ENCODE measurements around the gene UMAD1. TPM values are rescaled to one million over a fixed set of nuclear protein-coding genes. Genes with fewer than 3 reads are reported as not detected.
"Not testable (repeated sequence)": the region's sequence is repeated elsewhere in the genome, so short reads cannot be mapped to it uniquely, and the experiment has no call there.

UMAD1 gene
- polyA plus RNA-seq, 1 donor from 2014 or later, result 26.0 TPM

GRCh38 chr7:7812112-7812511 is 171.6 kb downstream of the UMAD1 start:
- peaks cover 0 to 6% (median 0%) of the 10 kb centered on the region in 3 donors for H3K9me3 Mint-ChIP-seq
- H3K27ac Mint-ChIP-seq, result no peak overlapping the region
- H3K4me3 Mint-ChIP-seq, result no peak overlapping the region
- no peaks in the 10 kb centered on the region for H3K27me3 Mint-ChIP-seq
- peaks cover 24 to 39% (median 24%) of the 10 kb centered on the region in 3 donors for H3K4me1 Mint-ChIP-seq
- peaks cover 5% of the 10 kb centered on the region for H3K36me3 Mint-ChIP-seq

- H3K9me3 Mint-ChIP-seq, result peaks cover 2 to 14% (median 9%) of the 10 kb centered on the region in 3 donors
- H3K4me1 Mint-ChIP-seq, result peaks cover 42 to 65% (median 43%) of the 10 kb centered on the region in 3 donors
- H3K4me3 Mint-ChIP-seq, result peak overlapping the region in 3 of 4 donors; percentile 54 to 89 (median 83)
- no peaks in the 10 kb centered on the region for H3K27me3 Mint-ChIP-seq
- H3K27ac Mint-ChIP-seq, result peak overlapping the region in 2 of 3 donors; percentile 67 to 96
- H3K36me3 Mint-ChIP-seq, result peaks cover 15% of the 10 kb centered on the region
Measured at GRCh38 chr7:7815395-7815794, 174.8 kb downstream of the UMAD1 start.

GRCh38 chr7:7816084-7816483 is 175.5 kb downstream of the UMAD1 start:
- H3K4me1 Mint-ChIP-seq, result peaks cover 42 to 71% (median 49%) of the 10 kb centered on the region in 3 donors

GRCh38 chr7:7816816-7817536 is 176.4 kb downstream of the UMAD1 start:
- H3K27me3 Mint-ChIP-seq, result no peaks in the 10 kb centered on the region
- peaks cover 2 to 14% (median 9%) of the 10 kb centered on the region in 3 donors for H3K9me3 Mint-ChIP-seq
- H3K27ac Mint-ChIP-seq, result peak overlapping the region; percentile 67 to 96 (median 90)
- peaks cover 12% of the 10 kb centered on the region for H3K36me3 Mint-ChIP-seq
- H3K4me3 Mint-ChIP-seq, result peak overlapping the region; percentile 54 to 89 (median 78)
- H3K4me1 Mint-ChIP-seq, result peaks cover 42 to 66% (median 51%) of the 10 kb centered on the region in 3 donors

More at GRCh38 chr7:7816084-7816483, 175.5 kb downstream of the UMAD1 start:
- H3K27me3 Mint-ChIP-seq, result no peaks in the 10 kb centered on the region
- H3K27ac Mint-ChIP-seq, result peak overlapping the region; percentile 67 to 96 (median 90)
- H3K4me3 Mint-ChIP-seq, result peak overlapping the region; percentile 54 to 89 (median 78)
- H3K36me3 Mint-ChIP-seq, result peaks cover 15% of the 10 kb centered on the region
- H3K9me3 Mint-ChIP-seq, result peaks cover 2 to 14% (median 9%) of the 10 kb centered on the region in 3 donors

DNA sequence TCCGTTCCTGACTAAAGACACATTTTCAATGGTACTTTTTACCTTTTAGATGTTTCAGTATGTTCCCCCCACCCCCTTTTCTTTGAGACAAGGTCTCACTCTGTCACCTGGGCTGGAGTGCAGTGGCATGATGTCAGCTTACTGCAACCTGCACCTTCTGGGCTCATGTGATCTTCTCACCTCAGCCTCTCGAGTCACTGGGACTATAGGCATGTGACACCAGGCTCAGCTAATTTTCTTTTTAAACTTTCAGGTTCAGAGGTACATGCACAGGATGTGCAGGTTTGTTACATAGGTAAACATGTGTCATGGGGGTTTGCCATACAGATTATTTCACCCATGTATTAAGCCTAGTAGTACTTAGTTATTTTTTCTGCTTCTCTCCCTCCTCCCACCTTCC is 177.2 kb downstream of the UMAD1 start:
- peak overlapping the region in 3 of 4 donors; percentile 54 to 84 (median 58) for H3K4me3 Mint-ChIP-seq
- no peaks in the 10 kb centered on the region for H3K27me3 Mint-ChIP-seq
- peaks cover 45 to 67% (median 53%) of the 10 kb centered on the region in 3 donors for H3K4me1 Mint-ChIP-seq
- peaks cover 12% of the 10 kb centered on the region for H3K36me3 Mint-ChIP-seq
- peaks cover 2 to 14% (median 9%) of the 10 kb centered on the region in 3 donors for H3K9me3 Mint-ChIP-seq
- H3K27ac Mint-ChIP-seq, result peak overlapping the region; percentile 67 to 96 (median 72)

- Mint-ChIP-seq H3K27ac (peak overlapping the region; percentile 67 to 96 (median 71)), H3K4me1 (peaks cover 45 to 66% (median 51%) of the 10 kb centered on the region in 3 donors), H3K4me3 (peak overlapping the region in 3 of 4 donors; percentile 31 to 84 (median 58)), H3K9me3 (peaks cover 2 to 14% (median 9%) of the 10 kb centered on the region in 3 donors)
- H3K27me3 Mint-ChIP-seq, H3K36me3 Mint-ChIP-seq: not testable (repeated sequence)
Measured at GRCh38 chr7:7818179-7818578, 177.6 kb downstream of the UMAD1 start.

GRCh38 chr7:7819442-7820247 is 179.1 kb downstream of the UMAD1 start:
- H3K9me3 Mint-ChIP-seq, result peaks cover 2 to 13% (median 9%) of the 10 kb centered on the region in 3 donors
- peaks cover 15% of the 10 kb centered on the region for H3K36me3 Mint-ChIP-seq
- peaks cover 51 to 68% (median 51%) of the 10 kb centered on the region in 3 donors for H3K4me1 Mint-ChIP-seq
- H3K27me3 Mint-ChIP-seq, result no peaks in the 10 kb centered on the region
- peak overlapping the region in 1 of 4 donors; percentile 7 for H3K4me3 Mint-ChIP-seq
- H3K27ac Mint-ChIP-seq, result peak overlapping the region in 1 of 3 donors; percentile 89

DNA sequence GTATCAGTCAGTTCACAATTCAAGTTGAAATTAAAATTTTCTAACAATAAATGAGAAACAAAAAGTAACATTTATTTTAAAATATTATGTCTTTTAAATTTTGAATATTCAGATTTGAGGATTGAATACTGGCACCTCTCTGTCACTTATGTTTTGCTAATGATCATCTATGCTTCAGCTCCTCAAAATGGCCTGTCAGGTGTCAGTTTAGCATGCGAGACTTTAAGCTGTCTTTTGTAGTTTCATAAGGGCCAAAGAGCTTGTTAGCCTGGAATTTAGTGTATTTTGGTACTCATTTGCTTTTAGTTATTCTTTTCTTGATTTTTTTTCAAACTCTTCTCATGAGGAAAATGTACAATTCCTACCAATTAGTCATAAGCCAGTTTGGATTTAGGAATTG is 179.9 kb downstream of the UMAD1 start:
- Mint-ChIP-seq H3K4me1 (peaks cover 44 to 61% (median 46%) of the 10 kb centered on the region in 3 donors), H3K4me3 (peak overlapping the region in 2 of 4 donors; percentile 2 to 24), H3K9me3 (peaks cover 4 to 12% (median 11%) of the 10 kb centered on the region in 3 donors)

DNA sequence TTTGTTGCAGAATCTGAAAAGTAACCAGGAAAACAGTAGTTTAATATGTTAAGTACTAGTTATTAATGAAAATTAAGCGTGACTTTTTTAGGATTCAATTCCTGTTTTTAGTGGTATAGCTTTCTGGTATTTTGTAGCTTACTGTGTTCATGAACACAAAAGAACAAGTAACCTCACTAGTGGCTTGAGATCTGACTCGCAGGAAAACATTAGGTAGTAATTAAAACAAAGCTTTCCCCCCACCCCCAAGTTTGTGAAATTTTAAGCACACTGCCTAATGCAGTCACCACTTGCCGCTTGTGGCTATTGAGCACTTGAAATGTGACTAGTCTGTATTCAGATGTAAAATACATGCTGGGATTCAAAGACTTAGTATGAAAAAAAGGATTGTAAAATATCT is 180.4 kb downstream of the UMAD1 start:
- no peaks in the 10 kb centered on the region for H3K27me3 Mint-ChIP-seq

More for the DNA sequence above, 179.9 kb downstream of the UMAD1 start:
- Mint-ChIP-seq H3K27ac (peak overlapping the region in 1 of 3 donors; percentile 72), H3K27me3 (no peaks in the 10 kb centered on the region), H3K36me3 (peaks cover 15% of the 10 kb centered on the region)

GRCh38 chr7:7821517-7821916 is 181.0 kb downstream of the UMAD1 start:
- Mint-ChIP-seq H3K9me3 (peaks cover 4 to 12% (median 12%) of the 10 kb centered on the region in 3 donors), H3K4me3 (no peak overlapping the region), H3K36me3 (peaks cover 16% of the 10 kb centered on the region), H3K27me3 (no peaks in the 10 kb centered on the region), H3K27ac (no peak overlapping the region), H3K4me1 (peaks cover 33 to 51% (median 37%) of the 10 kb centered on the region in 3 donors)

More for the DNA sequence above, 180.4 kb downstream of the UMAD1 start:
- Mint-ChIP-seq H3K4me3 (peak overlapping the region in 3 of 4 donors; percentile 5 to 85 (median 69)), H3K36me3 (peaks cover 15% of the 10 kb centered on the region), H3K4me1 (peaks cover 39 to 56% (median 41%) of the 10 kb centered on the region in 3 donors), H3K9me3 (peaks cover 4 to 12% (median 10%) of the 10 kb centered on the region in 3 donors), H3K27ac (peak overlapping the region in 1 of 3 donors; percentile 72)

DNA sequence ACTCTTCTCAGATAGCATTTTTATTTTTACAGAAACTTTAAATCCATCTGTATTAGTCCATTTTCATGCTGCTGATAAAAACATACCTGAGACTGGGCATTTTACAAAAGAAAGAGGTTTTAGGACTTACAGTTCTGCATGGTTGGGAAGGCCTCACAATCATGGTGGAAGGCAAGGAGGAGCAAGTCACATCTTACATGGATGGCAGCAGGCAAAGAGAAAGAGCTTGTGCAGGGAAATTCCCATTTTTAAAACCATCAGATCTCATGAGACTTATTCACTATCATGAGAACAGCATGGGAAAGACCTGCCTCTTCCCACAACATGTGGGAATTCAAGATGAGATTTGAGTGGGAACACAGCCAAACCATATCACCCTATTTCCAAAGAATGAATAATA is 184.7 kb downstream of the UMAD1 start:
- H3K4me1 Mint-ChIP-seq, result peaks cover 10 to 20% (median 14%) of the 10 kb centered on the region in 3 donors
- H3K27ac Mint-ChIP-seq, H3K4me3 Mint-ChIP-seq, H3K27me3 Mint-ChIP-seq, H3K9me3 Mint-ChIP-seq, H3K36me3 Mint-ChIP-seq: not testable (repeated sequence)

- H3K9me3 Mint-ChIP-seq, result peaks cover 2 to 4% (median 4%) of the 10 kb centered on the region in 3 donors
- no peak overlapping the region for H3K4me3 Mint-ChIP-seq
- peaks cover 8 to 11% (median 9%) of the 10 kb centered on the region in 3 donors for H3K4me1 Mint-ChIP-seq
- no peak overlapping the region for H3K27ac Mint-ChIP-seq
- no peaks in the 10 kb centered on the region for H3K27me3 Mint-ChIP-seq
- peaks cover 3% of the 10 kb centered on the region for H3K36me3 Mint-ChIP-seq
Measured at GRCh38 chr7:7829667-7830066, 189.1 kb downstream of the UMAD1 start.

DNA sequence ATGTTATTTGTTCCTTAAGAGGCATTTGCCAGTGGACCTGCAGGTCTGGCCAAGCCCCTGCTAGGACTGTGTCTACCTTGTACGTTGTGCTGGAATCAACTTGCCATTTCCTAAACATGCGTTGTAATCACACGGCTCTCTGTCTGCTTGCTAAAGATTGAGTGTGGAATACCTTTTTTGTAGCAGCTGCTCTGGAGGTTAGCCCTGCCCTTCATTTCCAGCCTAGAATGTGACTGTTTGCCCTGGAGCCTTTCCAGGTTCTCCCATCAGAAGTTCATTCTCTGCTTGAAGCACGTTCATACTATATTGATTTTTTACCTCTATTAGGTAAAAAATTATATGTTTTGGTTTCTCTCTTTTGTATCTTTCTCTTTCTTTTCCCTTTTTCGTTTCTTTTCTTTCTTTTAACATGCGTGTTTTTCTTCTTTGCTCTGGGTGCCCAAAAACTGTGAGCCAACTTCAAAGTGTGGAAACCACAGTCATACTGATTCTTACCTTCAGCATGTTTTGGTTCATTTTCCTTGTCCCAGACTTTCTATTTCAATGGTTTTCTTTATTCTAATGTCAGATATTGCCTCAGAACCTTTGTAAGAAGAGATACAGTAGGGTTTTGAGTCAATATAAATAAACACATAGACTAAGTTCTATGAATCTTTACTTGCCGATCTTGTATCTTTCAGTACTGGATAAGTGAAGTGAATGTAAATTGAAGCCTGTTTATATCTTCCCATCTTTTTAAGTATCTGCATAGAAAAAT is 189.7 kb downstream of the UMAD1 start:
- H3K4me1 Mint-ChIP-seq, result peaks cover 10 to 16% (median 14%) of the 10 kb centered on the region in 3 donors
- H3K36me3 Mint-ChIP-seq, result peaks cover 3% of the 10 kb centered on the region
- H3K4me3 Mint-ChIP-seq, result no peak overlapping the region
- no peak overlapping the region for H3K27ac Mint-ChIP-seq
- H3K9me3 Mint-ChIP-seq, result peaks cover under 1 to 2% (median under 1%) of the 10 kb centered on the region in 3 donors
- H3K27me3 Mint-ChIP-seq, result no peaks in the 10 kb centered on the region

GRCh38 chr7:7832518-7832917 is 192.0 kb downstream of the UMAD1 start:
- Mint-ChIP-seq H3K27me3 (no peaks in the 10 kb centered on the region), H3K27ac (no peak overlapping the region), H3K36me3 (peaks cover 1% of the 10 kb centered on the region), H3K4me1 (peaks cover 12 to 25% (median 22%) of the 10 kb centered on the region in 3 donors), H3K4me3 (no peak overlapping the region), H3K9me3 (no peaks in the 10 kb centered on the region)

Data from IgD-negative memory B cell (primary cell).